Astrocyte (in vitro differentiated cells and primary cell): ENCODE measurements around the gene TARDBP. TPM values are rescaled to one million over a fixed set of nuclear protein-coding genes. Genes with fewer than 3 reads are reported as not detected.

ENCODE experiments used
- DNase-seq: peaks from one replicate; pipeline ENCODE4 v3.0.0-alpha.2; 2010; ENCODE audit warnings: low read depth
- FAIRE-seq: peaks from 2 replicates; lab custom pipeline; 2011; peaks lifted over from hg19 to GRCh38; lab: Jason Lieb, UNC
- H2AFZ ChIP-seq: 2 replicates; pipeline ENCODE4 v1.6.0; 2012; ENCODE audit warnings: low read depth, low read length, inconsistent platforms
- H3K27ac ChIP-seq: 2 replicates; pipeline ENCODE4 v1.5.1; 2011; ENCODE audit warnings: low read depth, low read length, inconsistent platforms
- H3K27me3 ChIP-seq: 2 replicates; pipeline ENCODE4 v1.6.0; 2011; ENCODE audit warnings: low read length, inconsistent platforms; ENCODE audit not compliant: insufficient read depth
- H3K36me3 ChIP-seq: 2 replicates; pipeline ENCODE4 v1.5.1; 2011; ENCODE audit warnings: low read length, inconsistent platforms; ENCODE audit not compliant: insufficient read depth
- H3K4me1 ChIP-seq: 2 replicates; pipeline ENCODE4 v1.5.1; 2011; ENCODE audit warnings: low read length, inconsistent platforms; ENCODE audit not compliant: insufficient read depth
- H3K4me2 ChIP-seq: 2 replicates; pipeline ENCODE4 v1.6.0; 2012; ENCODE audit warnings: low read length, inconsistent platforms
- H3K4me3 ChIP-seq: 2 replicates; pipeline ENCODE4 v1.5.1; 2011; ENCODE audit warnings: low read depth, mild to moderate bottlenecking, low read length, inconsistent platforms; ENCODE audit not compliant: insufficient read depth
- H3K79me2 ChIP-seq: 2 replicates; pipeline ENCODE4 v1.6.0; 2012; ENCODE audit warnings: mild to moderate bottlenecking, low read length, inconsistent platforms; ENCODE audit not compliant: insufficient read depth
- H3K9ac ChIP-seq: 2 replicates; pipeline ENCODE4 v1.6.0; 2012; ENCODE audit warnings: mild to moderate bottlenecking, low read length, inconsistent platforms
- H3K9me3 ChIP-seq: 2 replicates; pipeline ENCODE4 v1.5.1; 2012; ENCODE audit warnings: low read depth, mild to moderate bottlenecking, low read length, inconsistent platforms; ENCODE audit not compliant: insufficient read depth
- H4K20me1 ChIP-seq: 2 replicates; pipeline ENCODE4 v1.6.0; 2012; ENCODE audit warnings: low read length, inconsistent platforms; ENCODE audit not compliant: insufficient read depth
- H3K27ac Mint-ChIP-seq: one replicate; pipeline ENCODE4 v1.8.0; 2021; ENCODE audit warnings: mild to moderate bottlenecking, mixed read lengths; ENCODE audit not compliant: unreplicated experiment
- H3K27me3 Mint-ChIP-seq: one replicate; pipeline ENCODE4 v1.8.0; 2021; ENCODE audit warnings: low read depth, mixed read lengths; ENCODE audit not compliant: unreplicated experiment
- H3K36me3 Mint-ChIP-seq: one replicate; pipeline ENCODE4 v1.8.0; 2021; ENCODE audit warnings: low read depth, mixed read lengths; ENCODE audit not compliant: unreplicated experiment
- H3K4me1 Mint-ChIP-seq: one replicate; pipeline ENCODE4 v1.8.0; 2021; ENCODE audit warnings: low read depth, mixed read lengths; ENCODE audit not compliant: unreplicated experiment
- H3K4me3 Mint-ChIP-seq: one replicate; pipeline ENCODE4 v1.8.0; 2021; ENCODE audit warnings: mild to moderate bottlenecking, moderate library complexity, mixed read lengths; ENCODE audit not compliant: unreplicated experiment
- H3K9me3 Mint-ChIP-seq: one replicate; pipeline ENCODE4 v1.8.0; 2021; ENCODE audit warnings: mild to moderate bottlenecking, mixed read lengths; ENCODE audit not compliant: unreplicated experiment
- EZH2 ChIP-seq: IDR thresholded peaks from 2 replicates; pipeline ENCODE4 v1.6.1; 2012; ENCODE audit warnings: mild to moderate bottlenecking, low read length, inconsistent platforms; ENCODE audit not compliant: insufficient read depth
- total RNA-seq: library from RNA; stranded (reverse); gene quantifications from 2 replicates; pipeline ENCODE4 v1.2.1, GENCODE V29; 2021
- TF ChIP-seq, protein P1 (sequence below): IDR thresholded peaks from 2 replicates; pipeline ENCODE4 v1.5.1; 2011; ENCODE audit warnings: low read depth, mild to moderate bottlenecking, inconsistent platforms, low read length, moderate library complexity; ENCODE audit not compliant: insufficient read depth

The TARDBP gene
- total RNA-seq, 1 donor from 2014 or later, result 148 TPM

DNA sequence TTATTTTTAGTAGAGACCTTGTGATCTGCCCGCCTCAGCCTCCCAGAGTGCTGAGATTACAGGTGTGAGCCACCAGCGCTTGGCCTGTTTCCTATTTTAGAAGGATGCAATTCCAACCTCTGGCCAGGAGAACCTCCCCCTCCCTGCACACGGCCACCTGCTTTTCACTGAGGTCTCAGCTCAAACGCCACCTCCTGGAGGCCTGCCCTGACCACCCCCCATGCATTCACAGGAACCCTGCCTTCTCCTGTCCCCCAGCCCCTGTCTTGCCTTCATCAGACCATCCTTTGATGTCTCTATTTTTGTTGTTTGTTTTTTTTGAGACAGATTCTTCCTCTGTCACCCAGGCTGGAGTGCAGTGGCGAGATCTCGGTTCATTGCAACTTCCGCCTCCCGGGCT lies 45.0 kb downstream of the TARDBP start:
- DNase-seq (no peak), FAIRE-seq (no peak)
- Histone ChIP-seq H3K9me3 (no peaks in the 10 kb centered on the region), H3K4me2 (no peak overlapping the region), H3K9ac (no peak overlapping the region), H3K27ac (no peak overlapping the region), H4K20me1 (peaks cover 50% of the 10 kb centered on the region), H3K27me3 (no peaks in the 10 kb centered on the region), H3K4me1 (peaks cover 14% of the 10 kb centered on the region), H3K4me3 (no peak overlapping the region), H3K79me2 (peaks cover 35% of the 10 kb centered on the region), H3K36me3 (peaks cover 10% of the 10 kb centered on the region), H2AFZ (no peak overlapping the region)
- Mint-ChIP-seq H3K4me1 (peaks cover 8% of the 10 kb centered on the region), H3K9me3 (no peaks in the 10 kb centered on the region), H3K4me3 (peak overlapping the region; percentile 69), H3K27me3 (no peaks in the 10 kb centered on the region), H3K27ac (no peak overlapping the region), H3K36me3 (peaks cover 4% of the 10 kb centered on the region)
- TF ChIP-seq, protein P1, sequence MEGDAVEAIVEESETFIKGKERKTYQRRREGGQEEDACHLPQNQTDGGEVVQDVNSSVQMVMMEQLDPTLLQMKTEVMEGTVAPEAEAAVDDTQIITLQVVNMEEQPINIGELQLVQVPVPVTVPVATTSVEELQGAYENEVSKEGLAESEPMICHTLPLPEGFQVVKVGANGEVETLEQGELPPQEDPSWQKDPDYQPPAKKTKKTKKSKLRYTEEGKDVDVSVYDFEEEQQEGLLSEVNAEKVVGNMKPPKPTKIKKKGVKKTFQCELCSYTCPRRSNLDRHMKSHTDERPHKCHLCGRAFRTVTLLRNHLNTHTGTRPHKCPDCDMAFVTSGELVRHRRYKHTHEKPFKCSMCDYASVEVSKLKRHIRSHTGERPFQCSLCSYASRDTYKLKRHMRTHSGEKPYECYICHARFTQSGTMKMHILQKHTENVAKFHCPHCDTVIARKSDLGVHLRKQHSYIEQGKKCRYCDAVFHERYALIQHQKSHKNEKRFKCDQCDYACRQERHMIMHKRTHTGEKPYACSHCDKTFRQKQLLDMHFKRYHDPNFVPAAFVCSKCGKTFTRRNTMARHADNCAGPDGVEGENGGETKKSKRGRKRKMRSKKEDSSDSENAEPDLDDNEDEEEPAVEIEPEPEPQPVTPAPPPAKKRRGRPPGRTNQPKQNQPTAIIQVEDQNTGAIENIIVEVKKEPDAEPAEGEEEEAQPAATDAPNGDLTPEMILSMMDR, result no peak
- TF ChIP-seq EZH2, result no peak

DNA sequence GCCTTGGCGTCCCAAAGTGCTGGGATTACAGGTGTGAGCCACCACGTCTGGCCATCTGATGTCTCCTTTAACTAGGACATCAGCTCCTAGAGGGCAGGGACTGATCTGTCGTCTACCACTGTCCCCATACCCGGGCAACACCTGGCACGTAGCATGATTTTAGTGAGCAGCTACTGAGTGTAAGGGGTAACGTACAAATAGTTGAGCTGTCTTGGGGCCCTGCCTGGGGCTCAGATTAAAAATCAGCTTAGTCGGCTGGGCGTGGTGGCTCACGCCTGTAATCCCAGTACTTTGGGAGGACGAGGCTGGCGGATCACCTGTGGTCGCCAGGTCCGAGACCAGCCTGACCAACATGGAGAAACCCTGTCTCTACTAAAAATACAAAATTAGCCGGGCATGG lies 45.6 kb downstream of the TARDBP start:
- H3K4me2 ChIP-seq, result peak overlapping the region; percentile 94
- no peaks in the 10 kb centered on the region for H3K27me3 ChIP-seq
- H3K27ac ChIP-seq, result no peak overlapping the region
- Mint-ChIP-seq H3K27ac (no peak overlapping the region), H3K4me3 (peak overlapping the region; percentile 92), H3K4me1 (peaks cover 12% of the 10 kb centered on the region), H3K9me3 (no peaks in the 10 kb centered on the region), H3K36me3 (peaks cover 5% of the 10 kb centered on the region), H3K27me3 (no peaks in the 10 kb centered on the region)
- H3K4me1 ChIP-seq, result peaks cover 14% of the 10 kb centered on the region
- DNase-seq (no peak), FAIRE-seq (no peak)
- no peak overlapping the region for H3K9ac ChIP-seq
- no peak for TF ChIP-seq EZH2
- TF ChIP-seq, protein P1, result no peak
- no peak overlapping the region for H3K4me3 ChIP-seq
- peaks cover 50% of the 10 kb centered on the region for H4K20me1 ChIP-seq
- peaks cover 35% of the 10 kb centered on the region for H3K79me2 ChIP-seq
- peaks cover 10% of the 10 kb centered on the region for H3K36me3 ChIP-seq
- H3K9me3 ChIP-seq, result no peaks in the 10 kb centered on the region
- H2AFZ ChIP-seq, result no peak overlapping the region

DNA sequence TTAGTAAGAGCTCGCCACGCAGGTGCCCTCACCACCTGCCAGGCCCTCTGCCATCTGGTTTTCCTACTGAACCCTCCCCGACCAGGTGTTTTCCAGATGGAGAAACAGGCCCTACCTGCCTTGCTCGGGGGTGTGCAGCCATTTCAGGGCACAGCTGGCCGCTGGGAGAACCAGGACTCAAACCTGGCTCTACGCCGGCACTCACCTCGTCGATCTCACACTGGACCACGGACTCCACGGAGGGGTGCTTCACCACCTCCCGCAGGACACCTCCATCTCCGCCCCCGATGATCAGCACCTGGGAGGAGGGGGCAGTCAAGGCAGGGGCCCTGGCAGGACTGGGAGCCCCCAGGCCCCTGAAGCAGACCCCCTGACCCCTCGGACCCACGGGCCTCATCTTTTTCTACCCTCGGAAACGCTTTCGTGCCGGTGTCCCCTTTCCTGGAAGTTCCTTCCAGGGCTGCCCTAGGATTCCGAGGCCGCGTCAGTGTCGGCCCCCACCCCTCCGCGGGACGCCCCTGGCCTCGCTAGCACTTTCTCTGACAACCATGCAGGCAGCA lies 46.2 kb downstream of the TARDBP start:
- DNase-seq, result no peak
- no peaks in the 10 kb centered on the region for H3K27me3 Mint-ChIP-seq
- peaks cover 5% of the 10 kb centered on the region for H3K36me3 Mint-ChIP-seq
- Histone ChIP-seq H3K4me3 (peak overlapping the region; percentile 91), H4K20me1 (peaks cover 47% of the 10 kb centered on the region), H3K27me3 (no peaks in the 10 kb centered on the region), H3K4me1 (peaks cover 14% of the 10 kb centered on the region), H3K27ac (peak overlapping the region; percentile 49), H3K79me2 (peaks cover 35% of the 10 kb centered on the region), H2AFZ (no peak overlapping the region), H3K36me3 (peaks cover 10% of the 10 kb centered on the region), H3K4me2 (peak overlapping the region; percentile 94), H3K9ac (peak overlapping the region; percentile 86), H3K9me3 (no peaks in the 10 kb centered on the region)
- H3K4me1 Mint-ChIP-seq, result peaks cover 16% of the 10 kb centered on the region
- H3K4me3 Mint-ChIP-seq, result peak overlapping the region; percentile 92
- FAIRE-seq, result no peak
- H3K27ac Mint-ChIP-seq, result peak overlapping the region; percentile 77
- H3K9me3 Mint-ChIP-seq, result no peaks in the 10 kb centered on the region
- TF ChIP-seq, protein P1, result no peak
- no peak for TF ChIP-seq EZH2
